GM23338 (cell line): Measurements from ENCODE around the gene PGGHG. TPM values are rescaled to one million over a fixed set of nuclear protein-coding genes. Genes with fewer than 3 reads are reported as not detected.

ENCODE experiments used
- ATAC-seq: fragments of 200-7000 bp; cut with Tn5 transposase; 3 replicates; pipeline ENCODE4 v1.9.1; 2020
- DNase-seq: peaks from one replicate; pipeline ENCODE4 v3.0.0-alpha.2; 2015; ENCODE audit warnings: low spot score
- H2AFZ ChIP-seq: fragments of 200-600 bp; sonication (generic); 2 replicates; pipeline ENCODE4 v1.8.0; 2016; ENCODE audit warnings: antibody characterized with exemption, mild to moderate bottlenecking, moderate library complexity
- H3F3A ChIP-seq: fragments of 200-600 bp; sonication (generic); replicated peaks from 2 replicates; pipeline ENCODE4 v1.8.0; 2017; ENCODE audit warnings: antibody characterized with exemption, mixed run types, low read depth
- H3K27ac ChIP-seq: fragments of 200-600 bp; sonication (generic); 2 replicates; pipeline ENCODE4 v1.6.1; 2016; ENCODE audit warnings: low read depth
- H3K27me3 ChIP-seq: fragments of 200-600 bp; sonication (generic); 2 replicates; pipeline ENCODE4 v1.8.0; 2016; ENCODE audit warnings: mild to moderate bottlenecking, mixed run types, moderate library complexity; ENCODE audit not compliant: insufficient read depth
- H3K36me3 ChIP-seq: fragments of 200-600 bp; sonication (generic); 2 replicates; pipeline ENCODE4 v1.8.0; 2016; ENCODE audit warnings: mild to moderate bottlenecking; ENCODE audit not compliant: insufficient read depth
- H3K4me1 ChIP-seq: fragments of 200-600 bp; sonication (generic); 2 replicates; pipeline ENCODE4 v1.8.0; 2016; ENCODE audit warnings: mild to moderate bottlenecking, moderate library complexity; ENCODE audit not compliant: insufficient read depth
- H3K4me2 ChIP-seq: fragments of 200-600 bp; sonication (generic); 2 replicates; pipeline ENCODE4 v1.7.1; 2017; ENCODE audit warnings: mixed run types
- H3K4me3 ChIP-seq: fragments of 200-600 bp; sonication (generic); 2 replicates; pipeline ENCODE4 v1.6.1; 2016; ENCODE audit warnings: mixed run types
- H3K79me2 ChIP-seq: fragments of 200-600 bp; sonication (generic); replicated peaks from 2 replicates; pipeline ENCODE4 v1.8.0; 2017; ENCODE audit warnings: mild to moderate bottlenecking; ENCODE audit not compliant: insufficient read depth
- H3K9me2 ChIP-seq: fragments of 200-600 bp; sonication (generic); 2 replicates; pipeline ENCODE4 v1.8.0; 2017; ENCODE audit not compliant: insufficient read depth
- H4K20me1 ChIP-seq: fragments of 200-600 bp; sonication (generic); replicated peaks from 2 replicates; pipeline ENCODE4 v1.8.0; 2017; ENCODE audit warnings: mild to moderate bottlenecking; ENCODE audit not compliant: insufficient read depth
- H3K27ac Mint-ChIP-seq: 2 replicates; pipeline ENCODE4 v1.8.0; 2020; ENCODE audit warnings: inconsistent platforms, mild to moderate bottlenecking, moderate library complexity, mixed read lengths
- H3K27me3 Mint-ChIP-seq: 3 replicates; pipeline ENCODE4 v1.8.0; 2022; ENCODE audit warnings: low read depth, mild to moderate bottlenecking, moderate library complexity, mixed read lengths, inconsistent platforms; ENCODE audit not compliant: insufficient read depth, poor library complexity
- H3K36me3 Mint-ChIP-seq: 3 replicates; pipeline ENCODE4 v1.8.0; 2021; ENCODE audit warnings: low read depth, mild to moderate bottlenecking, inconsistent platforms, moderate library complexity, mixed read lengths
- H3K4me1 Mint-ChIP-seq: 3 replicates; pipeline ENCODE4 v1.8.0; 2020; ENCODE audit warnings: mild to moderate bottlenecking, inconsistent platforms, mixed read lengths
- H3K4me3 Mint-ChIP-seq: 3 replicates; pipeline ENCODE4 v1.8.0; 2021; ENCODE audit warnings: moderate library complexity, mild to moderate bottlenecking, inconsistent platforms, mixed read lengths
- H3K9me3 Mint-ChIP-seq: 3 replicates; pipeline ENCODE4 v1.8.0; 2020; ENCODE audit warnings: moderate library complexity, mild to moderate bottlenecking, inconsistent platforms, mixed read lengths
- CREB1 ChIP-seq: fragments of 250-450 bp; sonication (Bioruptor Pico); IDR thresholded peaks from 2 replicates; pipeline ENCODE4 v1.5.0; 2020; ENCODE audit warnings: low read depth, mild to moderate bottlenecking, moderate library complexity
- EZH2 ChIP-seq: fragments of 200-600 bp; sonication (generic); IDR thresholded peaks from one replicate; pipeline ENCODE4 v1.8.0; 2017; ENCODE audit warnings: antibody characterized with exemption, mild to moderate bottlenecking, low read depth; ENCODE audit not compliant: unreplicated experiment
- EZH2phosphoT487 ChIP-seq: fragments of 200-600 bp; sonication (generic); IDR thresholded peaks from one replicate; pipeline ENCODE4 v1.8.1; 2018; ENCODE audit warnings: antibody characterized with exemption; ENCODE audit not compliant: unreplicated experiment
- JUNB ChIP-seq: IDR thresholded peaks from one replicate; pipeline ENCODE4 v1.6.1; 2016; ENCODE audit warnings: antibody characterized with exemption; ENCODE audit not compliant: unreplicated experiment
- NANOG ChIP-seq: IDR thresholded peaks from 2 replicates; pipeline ENCODE4 v1.6.1; 2016; ENCODE audit warnings: antibody characterized with exemption, borderline replicate concordance
- POLR2AphosphoS5 ChIP-seq: IDR thresholded peaks from 2 replicates; pipeline ENCODE4 v1.6.1; 2016; ENCODE audit warnings: antibody characterized with exemption, low read depth
- STAT1 ChIP-seq: IDR thresholded peaks from one replicate; pipeline ENCODE4 v1.6.1; 2016; ENCODE audit warnings: antibody characterized with exemption; ENCODE audit not compliant: unreplicated experiment
- ZNF114 ChIP-seq: fragments of 250-450 bp; sonication (Bioruptor Pico); IDR thresholded peaks from 2 replicates; pipeline ENCODE4 v1.5.0; 2020; ENCODE audit warnings: mild to moderate bottlenecking, moderate library complexity
- ZNF331 ChIP-seq: fragments of 250-450 bp; sonication (Bioruptor Pico); IDR thresholded peaks from 2 replicates; pipeline ENCODE4 v1.5.0; 2020; ENCODE audit warnings: low read depth, mild to moderate bottlenecking, moderate library complexity
- polyA plus RNA-seq: library from polyadenylated mRNA; unstranded; fragments of >200 nt; fragmentation: Nextera tagmentation; extraction: Ambion mirVana; gene quantifications from 2 replicates; pipeline ENCODE4 v1.2.1, GENCODE V29; 2016
- total RNA-seq: library from RNA; depleted of rRNA; stranded (reverse); fragments of >200 nt; shearing (Covaris generic); gene quantifications from 2 replicates; pipeline ENCODE4 v1.2.3, GENCODE V29; 2014
- TF ChIP-seq, protein P1 (sequence below): IDR thresholded peaks from one replicate; pipeline ENCODE4 v1.6.1; 2018; ENCODE audit warnings: antibody characterized with exemption; ENCODE audit not compliant: unreplicated experiment
- TF ChIP-seq, protein P2 (sequence below), 2 experiments: fragments of 200-600 bp in 1 of 2; sonication (generic) in 1 of 2; conservative IDR thresholded peaks; 2 replicates each; pipeline versions ENCODE4 v1.5.1 to v1.6.1; 2016 to 2017; ENCODE audit warnings: antibody characterized with exemption in 2 of 2, low read depth in 2 of 2, mild to moderate bottlenecking in 2 of 2, moderate library complexity in 1 of 2
- TF ChIP-seq, protein P3 (sequence below): IDR thresholded peaks from 2 replicates; pipeline ENCODE4 v1.6.1; 2016; ENCODE audit warnings: antibody characterized with exemption
- TF ChIP-seq, protein P4 (sequence below): fragments of 250-450 bp; sonication (Bioruptor Pico); IDR thresholded peaks from 2 replicates; pipeline ENCODE4 v1.5.0; 2020; ENCODE audit warnings: mild to moderate bottlenecking, moderate library complexity

PGGHG gene
- total and polyA plus RNA-seq, 2 experiments from 2014 or later = 24.9 to 55.8 TPM

DNA sequence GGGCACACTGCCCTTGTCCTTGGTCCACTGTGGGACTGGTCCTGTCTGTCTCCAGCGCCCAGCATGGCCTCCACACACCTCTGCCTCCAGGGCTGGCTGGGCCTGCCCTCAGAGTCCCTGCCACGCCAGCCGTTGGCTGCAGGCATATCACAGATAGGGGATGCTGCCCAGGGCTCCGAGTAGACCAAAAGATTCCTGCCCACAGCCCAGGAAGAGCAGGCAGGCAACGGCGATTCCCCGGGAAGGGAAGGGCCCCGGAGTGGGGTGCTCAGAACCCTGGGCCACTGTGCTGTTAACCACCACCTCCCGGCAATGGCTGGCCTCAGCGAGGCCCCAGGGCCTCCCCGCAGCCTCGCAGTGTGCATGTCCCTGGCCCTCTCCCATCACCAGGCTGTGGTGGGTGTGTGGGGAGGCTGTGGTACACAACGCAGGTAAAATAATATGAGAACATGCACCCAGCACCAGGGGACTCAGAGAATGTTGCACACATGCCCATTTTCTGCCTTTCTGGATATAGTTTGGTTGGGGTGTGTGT, 8.2 kb downstream of the PGGHG start:
- H3K4me3 ChIP-seq = no peak overlapping the region
- TF ChIP-seq NANOG (no peak), CREB1 (no peak), ZNF331 (CRISPR knock-in tag) (no peak), POLR2AphosphoS5 (no peak), EZH2 (no peak), EZH2phosphoT487 (no peak), STAT1 (no peak), JUNB (no peak), ZNF114 (CRISPR knock-in tag) (no peak)
- TF ChIP-seq, protein P1, sequence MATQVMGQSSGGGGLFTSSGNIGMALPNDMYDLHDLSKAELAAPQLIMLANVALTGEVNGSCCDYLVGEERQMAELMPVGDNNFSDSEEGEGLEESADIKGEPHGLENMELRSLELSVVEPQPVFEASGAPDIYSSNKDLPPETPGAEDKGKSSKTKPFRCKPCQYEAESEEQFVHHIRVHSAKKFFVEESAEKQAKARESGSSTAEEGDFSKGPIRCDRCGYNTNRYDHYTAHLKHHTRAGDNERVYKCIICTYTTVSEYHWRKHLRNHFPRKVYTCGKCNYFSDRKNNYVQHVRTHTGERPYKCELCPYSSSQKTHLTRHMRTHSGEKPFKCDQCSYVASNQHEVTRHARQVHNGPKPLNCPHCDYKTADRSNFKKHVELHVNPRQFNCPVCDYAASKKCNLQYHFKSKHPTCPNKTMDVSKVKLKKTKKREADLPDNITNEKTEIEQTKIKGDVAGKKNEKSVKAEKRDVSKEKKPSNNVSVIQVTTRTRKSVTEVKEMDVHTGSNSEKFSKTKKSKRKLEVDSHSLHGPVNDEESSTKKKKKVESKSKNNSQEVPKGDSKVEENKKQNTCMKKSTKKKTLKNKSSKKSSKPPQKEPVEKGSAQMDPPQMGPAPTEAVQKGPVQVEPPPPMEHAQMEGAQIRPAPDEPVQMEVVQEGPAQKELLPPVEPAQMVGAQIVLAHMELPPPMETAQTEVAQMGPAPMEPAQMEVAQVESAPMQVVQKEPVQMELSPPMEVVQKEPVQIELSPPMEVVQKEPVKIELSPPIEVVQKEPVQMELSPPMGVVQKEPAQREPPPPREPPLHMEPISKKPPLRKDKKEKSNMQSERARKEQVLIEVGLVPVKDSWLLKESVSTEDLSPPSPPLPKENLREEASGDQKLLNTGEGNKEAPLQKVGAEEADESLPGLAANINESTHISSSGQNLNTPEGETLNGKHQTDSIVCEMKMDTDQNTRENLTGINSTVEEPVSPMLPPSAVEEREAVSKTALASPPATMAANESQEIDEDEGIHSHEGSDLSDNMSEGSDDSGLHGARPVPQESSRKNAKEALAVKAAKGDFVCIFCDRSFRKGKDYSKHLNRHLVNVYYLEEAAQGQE = no peak
- TF ChIP-seq, protein P2, sequence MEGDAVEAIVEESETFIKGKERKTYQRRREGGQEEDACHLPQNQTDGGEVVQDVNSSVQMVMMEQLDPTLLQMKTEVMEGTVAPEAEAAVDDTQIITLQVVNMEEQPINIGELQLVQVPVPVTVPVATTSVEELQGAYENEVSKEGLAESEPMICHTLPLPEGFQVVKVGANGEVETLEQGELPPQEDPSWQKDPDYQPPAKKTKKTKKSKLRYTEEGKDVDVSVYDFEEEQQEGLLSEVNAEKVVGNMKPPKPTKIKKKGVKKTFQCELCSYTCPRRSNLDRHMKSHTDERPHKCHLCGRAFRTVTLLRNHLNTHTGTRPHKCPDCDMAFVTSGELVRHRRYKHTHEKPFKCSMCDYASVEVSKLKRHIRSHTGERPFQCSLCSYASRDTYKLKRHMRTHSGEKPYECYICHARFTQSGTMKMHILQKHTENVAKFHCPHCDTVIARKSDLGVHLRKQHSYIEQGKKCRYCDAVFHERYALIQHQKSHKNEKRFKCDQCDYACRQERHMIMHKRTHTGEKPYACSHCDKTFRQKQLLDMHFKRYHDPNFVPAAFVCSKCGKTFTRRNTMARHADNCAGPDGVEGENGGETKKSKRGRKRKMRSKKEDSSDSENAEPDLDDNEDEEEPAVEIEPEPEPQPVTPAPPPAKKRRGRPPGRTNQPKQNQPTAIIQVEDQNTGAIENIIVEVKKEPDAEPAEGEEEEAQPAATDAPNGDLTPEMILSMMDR (conservative IDR thresholded peaks at IDR 0.05; ENCODE audit: low read depth in 2 of 2) = no peak
- TF ChIP-seq, protein P3, sequence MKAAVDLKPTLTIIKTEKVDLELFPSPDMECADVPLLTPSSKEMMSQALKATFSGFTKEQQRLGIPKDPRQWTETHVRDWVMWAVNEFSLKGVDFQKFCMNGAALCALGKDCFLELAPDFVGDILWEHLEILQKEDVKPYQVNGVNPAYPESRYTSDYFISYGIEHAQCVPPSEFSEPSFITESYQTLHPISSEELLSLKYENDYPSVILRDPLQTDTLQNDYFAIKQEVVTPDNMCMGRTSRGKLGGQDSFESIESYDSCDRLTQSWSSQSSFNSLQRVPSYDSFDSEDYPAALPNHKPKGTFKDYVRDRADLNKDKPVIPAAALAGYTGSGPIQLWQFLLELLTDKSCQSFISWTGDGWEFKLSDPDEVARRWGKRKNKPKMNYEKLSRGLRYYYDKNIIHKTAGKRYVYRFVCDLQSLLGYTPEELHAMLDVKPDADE = no peak
- TF ChIP-seq, protein P4, sequence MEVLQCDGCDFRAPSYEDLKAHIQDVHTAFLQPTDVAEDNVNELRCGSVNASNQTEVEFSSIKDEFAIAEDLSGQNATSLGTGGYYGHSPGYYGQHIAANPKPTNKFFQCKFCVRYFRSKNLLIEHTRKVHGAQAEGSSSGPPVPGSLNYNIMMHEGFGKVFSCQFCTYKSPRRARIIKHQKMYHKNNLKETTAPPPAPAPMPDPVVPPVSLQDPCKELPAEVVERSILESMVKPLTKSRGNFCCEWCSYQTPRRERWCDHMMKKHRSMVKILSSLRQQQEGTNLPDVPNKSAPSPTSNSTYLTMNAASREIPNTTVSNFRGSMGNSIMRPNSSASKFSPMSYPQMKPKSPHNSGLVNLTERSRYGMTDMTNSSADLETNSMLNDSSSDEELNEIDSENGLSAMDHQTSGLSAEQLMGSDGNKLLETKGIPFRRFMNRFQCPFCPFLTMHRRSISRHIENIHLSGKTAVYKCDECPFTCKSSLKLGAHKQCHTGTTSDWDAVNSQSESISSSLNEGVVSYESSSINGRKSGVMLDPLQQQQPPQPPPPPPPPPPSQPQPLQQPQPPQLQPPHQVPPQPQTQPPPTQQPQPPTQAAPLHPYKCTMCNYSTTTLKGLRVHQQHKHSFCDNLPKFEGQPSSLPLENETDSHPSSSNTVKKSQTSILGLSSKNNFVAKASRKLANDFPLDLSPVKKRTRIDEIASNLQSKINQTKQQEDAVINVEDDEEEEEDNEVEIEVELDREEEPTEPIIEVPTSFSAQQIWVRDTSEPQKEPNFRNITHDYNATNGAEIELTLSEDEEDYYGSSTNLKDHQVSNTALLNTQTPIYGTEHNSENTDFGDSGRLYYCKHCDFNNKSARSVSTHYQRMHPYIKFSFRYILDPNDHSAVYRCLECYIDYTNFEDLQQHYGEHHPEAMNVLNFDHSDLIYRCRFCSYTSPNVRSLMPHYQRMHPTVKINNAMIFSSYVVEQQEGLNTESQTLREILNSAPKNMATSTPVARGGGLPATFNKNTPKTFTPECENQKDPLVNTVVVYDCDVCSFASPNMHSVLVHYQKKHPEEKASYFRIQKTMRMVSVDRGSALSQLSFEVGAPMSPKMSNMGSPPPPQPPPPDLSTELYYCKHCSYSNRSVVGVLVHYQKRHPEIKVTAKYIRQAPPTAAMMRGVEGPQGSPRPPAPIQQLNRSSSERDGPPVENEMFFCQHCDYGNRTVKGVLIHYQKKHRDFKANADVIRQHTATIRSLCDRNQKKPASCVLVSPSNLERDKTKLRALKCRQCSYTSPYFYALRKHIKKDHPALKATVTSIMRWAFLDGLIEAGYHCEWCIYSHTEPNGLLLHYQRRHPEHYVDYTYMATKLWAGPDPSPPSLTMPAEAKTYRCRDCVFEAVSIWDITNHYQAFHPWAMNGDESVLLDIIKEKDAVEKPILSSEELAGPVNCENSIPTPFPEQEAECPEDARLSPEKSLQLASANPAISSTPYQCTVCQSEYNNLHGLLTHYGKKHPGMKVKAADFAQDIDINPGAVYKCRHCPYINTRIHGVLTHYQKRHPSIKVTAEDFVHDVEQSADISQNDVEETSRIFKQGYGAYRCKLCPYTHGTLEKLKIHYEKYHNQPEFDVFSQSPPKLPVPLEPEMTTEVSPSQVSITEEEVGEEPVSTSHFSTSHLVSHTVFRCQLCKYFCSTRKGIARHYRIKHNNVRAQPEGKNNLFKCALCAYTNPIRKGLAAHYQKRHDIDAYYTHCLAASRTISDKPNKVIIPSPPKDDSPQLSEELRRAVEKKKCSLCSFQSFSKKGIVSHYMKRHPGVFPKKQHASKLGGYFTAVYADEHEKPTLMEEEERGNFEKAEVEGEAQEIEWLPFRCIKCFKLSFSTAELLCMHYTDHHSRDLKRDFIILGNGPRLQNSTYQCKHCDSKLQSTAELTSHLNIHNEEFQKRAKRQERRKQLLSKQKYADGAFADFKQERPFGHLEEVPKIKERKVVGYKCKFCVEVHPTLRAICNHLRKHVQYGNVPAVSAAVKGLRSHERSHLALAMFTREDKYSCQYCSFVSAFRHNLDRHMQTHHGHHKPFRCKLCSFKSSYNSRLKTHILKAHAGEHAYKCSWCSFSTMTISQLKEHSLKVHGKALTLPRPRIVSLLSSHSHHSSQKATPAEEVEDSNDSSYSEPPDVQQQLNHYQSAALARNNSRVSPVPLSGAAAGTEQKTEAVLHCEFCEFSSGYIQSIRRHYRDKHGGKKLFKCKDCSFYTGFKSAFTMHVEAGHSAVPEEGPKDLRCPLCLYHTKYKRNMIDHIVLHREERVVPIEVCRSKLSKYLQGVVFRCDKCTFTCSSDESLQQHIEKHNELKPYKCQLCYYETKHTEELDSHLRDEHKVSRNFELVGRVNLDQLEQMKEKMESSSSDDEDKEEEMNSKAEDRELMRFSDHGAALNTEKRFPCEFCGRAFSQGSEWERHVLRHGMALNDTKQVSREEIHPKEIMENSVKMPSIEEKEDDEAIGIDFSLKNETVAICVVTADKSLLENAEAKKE (CRISPR knock-in tag) = no peak
- Mint-ChIP-seq H3K27me3 (peaks cover 8% of the 10 kb centered on the region), H3K9me3 (no peaks in the 10 kb centered on the region), H3K36me3 (peaks cover 4% of the 10 kb centered on the region; the same call in 1 of the 3 replicates), H3K4me1 (peaks cover 23% of the 10 kb centered on the region), H3K4me3 (no peak overlapping the region), H3K27ac (peak overlapping the region; percentile 61; the same call in 1 of the 2 replicates)
- no peak for ATAC-seq
- no peaks in the 10 kb centered on the region for H4K20me1 ChIP-seq
- H3K4me2 ChIP-seq = no peak overlapping the region
- no peak overlapping the region for H2AFZ ChIP-seq
- H3K36me3 ChIP-seq = no peaks in the 10 kb centered on the region
- 0 out of 2 replicates have a peak, but pooled peaks cover 8% of the 10 kb centered on the region for H3F3A ChIP-seq
- no peak for DNase-seq
- H3K27me3 ChIP-seq = no peaks in the 10 kb centered on the region
- no peak overlapping the region for H3K27ac ChIP-seq
- H3K4me1 ChIP-seq = peaks cover 22% of the 10 kb centered on the region
- H3K79me2 ChIP-seq = no peaks in the 10 kb centered on the region
- H3K9me2 ChIP-seq = no peaks in the 10 kb centered on the region
